Eye (tissue), 1 donor: Measurements from ENCODE around the gene HABP2.

Experiments used
- DNase-seq: peaks from one replicate; pipeline ENCODE4 v3.0.0-alpha.2; 2015

HABP2 gene

GRCh38 chr10:113527211-113527906, 25.5 kb upstream of the HABP2 start:
- DNase-seq, result no peak

GRCh38 chr10:113528876-113529275, 24.0 kb upstream of the HABP2 start:
- no peak for DNase-seq

GRCh38 chr10:113529575-113529974, 23.3 kb upstream of the HABP2 start:
- no peak for DNase-seq

DNA sequence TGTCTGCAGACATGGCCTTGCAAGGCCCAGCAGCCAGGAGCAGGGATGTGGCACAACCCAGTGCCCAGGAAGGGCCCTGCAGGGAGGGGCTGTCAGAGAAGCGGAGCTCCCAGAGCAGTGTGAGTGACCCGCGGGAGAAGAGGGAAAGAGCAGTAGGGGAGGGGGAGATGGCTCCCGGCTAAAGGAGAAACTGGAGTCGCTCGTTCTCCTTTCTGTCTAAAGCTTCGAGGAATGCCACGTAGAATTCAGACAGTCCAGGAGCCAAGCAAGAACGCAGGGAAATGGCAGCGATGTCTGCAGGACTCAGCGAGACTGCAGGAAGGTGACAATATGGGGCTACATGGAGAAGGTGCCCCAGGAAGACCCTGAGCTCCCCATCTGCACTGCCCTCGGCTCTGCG, 22.4 kb upstream of the HABP2 start:
- DNase-seq, result no peak

GRCh38 chr10:113532724-113533123, 20.1 kb upstream of the HABP2 start:
- DNase-seq, result no peak

DNA sequence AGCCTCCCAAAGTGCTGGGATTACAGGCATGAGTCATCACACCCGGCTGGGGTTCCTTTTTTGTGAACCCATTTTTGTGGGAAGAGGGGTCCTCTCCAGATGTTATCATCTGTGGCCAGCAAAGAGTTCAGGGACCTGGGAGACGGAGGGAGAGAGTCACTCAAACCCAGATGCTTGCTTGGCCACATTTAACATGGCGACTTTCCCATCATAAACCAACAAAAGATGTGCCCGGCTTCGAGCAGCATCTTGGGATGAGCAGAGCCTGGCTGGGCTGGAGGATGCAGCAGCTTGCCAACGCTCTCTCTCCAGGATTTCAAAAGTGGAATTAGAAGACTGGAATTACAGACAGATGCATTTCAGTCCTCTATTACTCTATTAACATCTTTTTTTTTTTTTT, 19.1 kb upstream of the HABP2 start:
- DNase-seq, result no peak

GRCh38 chr10:113534423-113534822, 18.4 kb upstream of the HABP2 start:
- DNase-seq, result no peak

DNA sequence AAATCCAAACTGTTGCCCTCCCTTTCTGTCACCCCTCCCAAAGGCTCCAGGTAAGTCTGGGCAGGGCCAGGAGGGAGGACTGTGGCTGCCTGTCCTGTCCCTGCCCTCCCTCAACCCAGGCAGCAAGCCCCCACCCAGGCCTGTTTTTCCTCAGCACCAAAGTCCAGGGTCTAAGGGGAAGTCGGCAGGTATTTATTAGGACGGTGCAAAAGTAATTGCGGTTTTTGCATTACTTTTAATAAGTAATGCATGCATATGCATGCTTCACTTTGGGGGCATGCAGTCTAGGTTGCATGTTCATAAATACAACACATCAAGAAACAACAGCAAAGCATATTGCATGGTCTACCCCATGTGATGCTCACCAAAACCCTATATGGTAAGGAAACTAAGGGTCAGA, 15.2 kb upstream of the HABP2 start:
- no peak for DNase-seq

- DNase-seq, result no peak
Observed at GRCh38 chr10:113538151-113538550, 14.7 kb upstream of the HABP2 start.

DNA sequence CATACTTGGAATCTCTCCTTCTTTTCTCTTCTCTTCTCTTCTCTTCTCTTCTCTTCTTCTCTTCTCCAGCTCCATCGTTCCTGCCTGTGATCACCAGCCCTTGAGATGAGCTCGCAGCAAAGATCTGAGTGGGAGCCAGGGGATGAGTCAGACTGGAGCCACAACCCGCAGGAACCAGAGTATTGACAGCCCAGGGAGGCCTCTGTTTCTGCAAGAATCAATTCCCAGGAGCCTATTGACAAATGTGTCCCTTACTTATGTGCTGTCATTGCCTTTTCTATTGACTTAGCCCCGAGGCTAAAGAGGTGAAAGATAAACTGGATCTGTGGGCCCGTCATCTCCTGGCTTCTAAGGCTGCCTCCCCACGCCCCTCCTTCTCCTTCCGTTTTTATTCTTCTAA, 13.1 kb upstream of the HABP2 start:
- DNase-seq, result no peak

GRCh38 chr10:113540845-113541548, 11.9 kb upstream of the HABP2 start:
- no peak for DNase-seq

- no peak for DNase-seq
Observed at GRCh38 chr10:113541549-113541927, 11.3 kb upstream of the HABP2 start.

DNA sequence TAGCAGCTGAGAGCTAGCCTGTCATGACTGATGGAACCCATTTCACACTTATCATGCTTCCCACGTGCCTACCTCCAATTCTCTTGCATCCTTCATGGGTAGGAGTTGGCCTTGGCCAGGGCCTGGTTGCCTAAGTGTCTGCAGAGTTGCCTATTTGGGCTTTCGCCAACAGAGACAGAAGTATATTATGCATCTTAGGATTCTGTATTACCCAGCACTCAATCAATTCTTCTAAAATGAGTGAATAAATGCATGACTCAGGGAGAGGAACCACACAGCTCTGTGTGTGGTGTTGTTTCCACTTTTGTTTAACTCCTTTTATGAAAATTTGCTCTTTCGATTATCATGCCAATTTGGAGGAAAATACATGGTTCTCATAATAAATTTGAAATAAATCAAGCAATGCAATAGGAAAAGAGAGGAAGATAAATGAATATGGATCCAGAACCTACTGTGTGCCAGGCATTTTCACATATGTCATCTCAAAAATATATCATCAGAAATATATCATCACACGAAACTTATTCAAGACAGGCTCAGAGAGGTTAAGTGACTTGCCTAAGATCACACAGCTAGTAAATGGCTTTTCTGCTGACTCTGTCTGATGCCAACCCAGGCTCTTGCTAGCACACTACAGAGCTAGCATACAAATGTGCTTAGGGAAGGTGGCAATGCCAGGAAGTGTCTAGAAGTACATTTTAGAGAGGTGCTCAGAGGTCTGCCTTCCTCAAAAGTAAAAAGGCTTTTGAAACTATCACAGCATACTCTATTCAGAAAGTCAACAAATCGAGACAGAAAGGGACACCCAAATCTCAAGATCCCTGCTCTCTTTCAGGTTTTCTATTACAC, 9.5 kb upstream of the HABP2 start:
- no peak for DNase-seq

GRCh38 chr10:113544392-113544791, 8.5 kb upstream of the HABP2 start:
- DNase-seq, result no peak

DNA sequence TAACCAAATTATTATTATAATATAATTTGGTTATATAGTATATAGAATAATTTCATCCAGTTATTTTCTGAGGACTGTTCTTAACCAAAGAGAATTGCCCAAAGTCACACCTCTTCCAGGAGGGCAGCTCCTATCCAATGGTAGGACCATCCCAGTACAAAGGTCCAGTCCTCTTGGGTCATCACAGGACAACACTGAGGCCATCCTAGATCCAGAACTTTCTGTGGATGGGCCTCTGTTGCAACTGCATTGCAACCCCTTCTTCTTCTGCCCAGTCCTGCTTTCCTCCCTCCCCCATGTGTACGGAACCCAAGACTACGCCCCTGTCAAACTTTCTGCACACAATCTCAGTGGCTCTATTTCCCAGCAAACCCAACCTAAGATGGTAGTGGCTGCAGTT, 5.4 kb upstream of the HABP2 start:
- no peak for DNase-seq

DNA sequence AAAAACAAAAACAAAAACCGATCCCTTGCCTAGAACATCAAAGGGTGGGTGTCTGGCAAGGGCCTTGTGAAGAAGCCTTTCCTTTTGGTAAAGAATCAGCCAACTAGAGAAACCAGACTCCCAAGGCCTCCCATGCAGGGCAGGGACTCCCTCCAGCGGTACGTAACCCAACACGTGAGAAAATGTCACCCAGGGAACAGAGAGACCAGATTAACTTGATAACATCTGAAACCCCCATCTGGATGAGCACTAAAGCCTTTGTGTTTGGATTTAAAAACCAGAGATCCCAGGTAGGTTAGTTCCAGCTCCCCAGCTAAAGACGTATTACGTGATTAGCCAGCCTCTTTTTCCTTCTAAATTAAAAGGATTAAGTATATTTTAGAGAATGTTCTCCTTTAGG, 3.0 kb upstream of the HABP2 start:
- no peak for DNase-seq

DNA sequence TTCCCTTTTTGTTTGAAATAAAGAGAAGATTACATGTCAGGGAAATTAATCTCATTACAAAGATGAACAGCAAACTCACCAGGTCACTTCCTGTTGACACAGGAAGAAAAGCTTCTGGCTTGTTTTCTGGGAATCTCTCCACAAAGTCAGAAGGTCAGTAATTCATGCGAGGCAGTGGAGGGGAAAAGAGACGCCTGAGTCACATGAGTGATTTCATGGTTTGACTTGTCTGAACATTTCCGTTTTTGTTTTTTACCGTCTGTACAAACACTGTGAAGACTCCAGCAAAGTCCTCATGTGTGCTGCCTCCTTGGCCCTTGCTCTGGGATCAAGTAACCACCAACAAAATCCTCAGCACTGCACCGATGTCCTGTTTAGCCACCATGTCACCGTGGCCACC, 2.5 kb upstream of the HABP2 start:
- DNase-seq, result peak; percentile 24

GRCh38 chr10:113552014-113552413, 839 bp upstream of the HABP2 start:
- DNase-seq, result no peak

GRCh38 chr10:113553149-113553548, 296 bp downstream of the HABP2 start:
- no peak for DNase-seq

DNA sequence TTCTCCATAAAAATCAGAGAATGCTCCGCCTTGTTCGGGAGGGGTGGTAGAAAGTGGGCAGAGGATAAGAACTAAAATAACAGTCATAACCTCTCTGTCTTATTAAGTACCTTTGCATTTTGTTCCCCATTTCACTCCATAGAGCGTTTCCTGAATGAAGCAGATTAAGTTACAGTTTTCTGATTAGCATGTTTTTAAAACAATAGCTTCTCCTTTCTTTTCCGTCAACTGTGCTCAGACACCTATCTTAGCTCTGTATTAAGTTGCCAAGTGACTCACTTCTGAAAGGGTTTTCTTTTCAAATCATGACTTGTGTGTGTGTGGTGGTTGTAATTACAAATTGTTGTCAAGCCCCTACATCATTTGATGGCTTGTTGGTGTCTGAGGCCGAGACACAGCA, 1.4 kb downstream of the HABP2 start:
- DNase-seq, result no peak

- DNase-seq, result no peak
Observed at GRCh38 chr10:113555245-113555644, 2.4 kb downstream of the HABP2 start.

DNA sequence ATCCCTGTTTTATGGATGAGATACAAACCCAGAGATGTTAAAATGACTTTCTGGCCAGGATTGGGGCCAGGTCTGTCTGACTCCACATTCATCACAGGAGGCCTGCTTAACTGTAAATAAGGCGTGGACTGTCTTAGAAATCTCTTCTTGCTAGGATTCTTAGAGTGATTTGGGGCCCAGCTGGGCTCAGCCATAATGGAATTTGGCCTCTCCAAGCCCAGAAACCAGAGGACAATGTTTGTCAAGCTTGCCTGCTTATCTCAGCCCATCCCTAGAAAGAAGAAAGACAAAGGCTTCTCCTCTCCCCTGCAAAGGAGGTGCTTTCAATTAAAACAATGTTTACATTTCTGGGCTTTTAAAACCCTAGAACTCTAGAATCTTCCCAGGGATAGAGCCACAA, 2.9 kb downstream of the HABP2 start:
- no peak for DNase-seq

DNA sequence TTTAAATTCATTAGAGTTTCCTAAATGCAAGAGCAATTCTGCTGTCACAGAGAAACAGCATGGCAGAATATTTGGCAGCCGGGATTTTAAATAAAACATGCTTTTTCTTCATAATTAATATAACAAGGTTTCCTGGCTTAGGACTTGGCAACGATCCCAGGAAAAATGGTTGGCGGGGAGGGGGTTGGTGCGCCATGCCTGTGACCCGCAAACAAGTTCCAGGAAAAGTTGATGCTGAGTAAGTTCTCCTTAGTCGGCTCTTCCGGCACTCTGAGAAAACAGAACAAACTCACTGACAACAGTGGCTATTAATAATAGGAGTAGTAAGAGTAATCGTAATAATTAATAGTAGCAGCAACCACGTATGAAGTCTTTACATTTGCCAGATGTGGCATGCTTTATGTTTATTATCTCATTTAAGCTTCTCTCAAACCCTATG, 4.6 kb downstream of the HABP2 start:
- peak; percentile 61 for DNase-seq

DNA sequence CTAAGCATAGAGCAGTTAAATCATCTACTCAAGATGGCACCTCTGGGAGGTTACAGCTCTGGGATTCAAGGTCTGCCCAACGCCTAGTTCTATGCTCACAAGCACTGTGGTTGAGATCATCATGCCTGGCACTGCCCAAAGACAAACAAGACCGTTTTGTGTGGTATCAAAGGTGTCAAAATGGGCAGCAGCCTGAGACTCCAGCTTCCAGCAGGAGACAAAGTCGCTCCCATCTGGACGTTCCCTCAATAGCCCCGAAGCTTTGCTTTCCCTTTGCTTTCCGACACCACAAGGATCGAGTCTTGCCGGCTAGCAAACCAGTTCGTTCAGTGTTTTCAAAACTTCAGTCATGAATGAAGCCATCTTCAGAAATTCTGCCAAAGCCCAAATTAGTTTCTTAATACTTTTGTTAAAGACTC, 5.1 kb downstream of the HABP2 start:
- no peak for DNase-seq
